GM12891 (cell line): ENCODE measurements around the gene PTPN4.

ENCODE experiments used
- DNase-seq: peaks from one replicate; pipeline ENCODE4 v3.0.0; 2011; ENCODE audit warnings: low spot score; ENCODE audit not compliant: insufficient read length
- FAIRE-seq: peaks from 2 replicates; lab custom pipeline; 2011; peaks lifted over from hg19 to GRCh38; lab: Jason Lieb, UNC
- PAX5 ChIP-seq: IDR thresholded peaks from 2 replicates; pipeline ENCODE4 v1.6.1; 2011; ENCODE audit warnings: low read length, moderate library complexity, mild to moderate bottlenecking; ENCODE audit not compliant: insufficient read depth, severe bottlenecking
- POLR2A ChIP-seq: IDR thresholded peaks from 2 replicates; pipeline ENCODE4 v1.6.1; 2011; ENCODE audit warnings: low read depth, low read length, control low read depth
- POLR2AphosphoS5 ChIP-seq: IDR thresholded peaks from 2 replicates; pipeline ENCODE4 v1.6.1; 2011; ENCODE audit warnings: low read depth, low read length, control low read depth
- POU2F2 ChIP-seq: IDR thresholded peaks from 2 replicates; pipeline ENCODE4 v1.6.1; 2011; ENCODE audit warnings: low read depth, mild to moderate bottlenecking, control low read depth, low read length, moderate library complexity
- SPI1 ChIP-seq: IDR thresholded peaks from 2 replicates; pipeline ENCODE4 v1.6.1; 2011; ENCODE audit warnings: low read depth, low read length, control low read depth
- TAF1 ChIP-seq: IDR thresholded peaks from 2 replicates; pipeline ENCODE4 v1.6.1; 2011; ENCODE audit warnings: low read depth, low read length, control low read depth

The PTPN4 gene

DNA sequence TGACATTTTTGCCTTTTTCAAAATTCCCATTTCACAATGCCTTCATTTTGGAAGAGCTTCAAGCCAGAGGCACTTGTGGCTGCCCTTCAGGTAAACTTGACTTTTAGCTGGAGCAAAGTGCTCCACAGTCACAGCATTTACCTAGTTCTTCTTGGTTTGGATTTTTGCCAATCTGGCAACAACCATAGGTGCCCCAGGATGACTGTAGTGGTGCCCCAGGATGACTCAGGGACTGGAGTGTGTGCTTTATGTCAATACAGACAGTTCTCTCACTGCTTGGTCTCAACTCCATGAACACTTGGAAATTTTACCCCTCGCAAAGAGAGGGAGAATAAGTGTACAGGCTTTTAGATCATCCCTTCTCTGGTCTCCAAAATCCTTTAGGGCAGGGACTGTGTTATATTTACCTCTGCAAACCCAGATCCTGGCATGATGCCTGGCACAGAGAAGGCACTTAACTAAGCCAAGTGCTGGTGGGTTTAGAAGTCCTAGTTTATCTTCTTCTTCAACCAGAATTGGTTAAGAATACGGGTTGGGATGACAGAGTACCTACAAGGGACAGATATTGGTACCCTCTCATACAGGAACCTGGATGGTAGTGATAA lies 15.3 kb upstream of the PTPN4 start:
- TF ChIP-seq SPI1 (no peak), TAF1 (no peak), PAX5 (no peak), POLR2AphosphoS5 (no peak), POLR2A (no peak), POU2F2 (no peak)
- DNase-seq (no peak), FAIRE-seq (no peak)

GRCh38 chr2:119745566-119745965 lies 14.2 kb upstream of the PTPN4 start:
- TF ChIP-seq POU2F2 (no peak), SPI1 (no peak), POLR2AphosphoS5 (no peak), POLR2A (no peak), PAX5 (no peak), TAF1 (no peak)
- no peak for FAIRE-seq
- no peak for DNase-seq

GRCh38 chr2:119746836-119747686 lies 12.7 kb upstream of the PTPN4 start:
- no peak for FAIRE-seq
- no peak for DNase-seq
- TF ChIP-seq POU2F2, result no peak

- no peak for TF ChIP-seq PAX5
- TF ChIP-seq POU2F2, result no peak
- TF ChIP-seq POLR2AphosphoS5, result no peak
- no peak for TF ChIP-seq SPI1
- TF ChIP-seq TAF1, result no peak
- no peak for TF ChIP-seq POLR2A
- no peak for DNase-seq
- no peak for FAIRE-seq
These were observed 11.6 kb upstream of the PTPN4 start for GRCh38 chr2:119748135-119748534.

- FAIRE-seq (no peak), DNase-seq (no peak)
- no peak for TF ChIP-seq SPI1
- TF ChIP-seq POLR2AphosphoS5, result no peak
- TF ChIP-seq POLR2A, result no peak
- no peak for TF ChIP-seq POU2F2
- no peak for TF ChIP-seq PAX5
- no peak for TF ChIP-seq TAF1
These were observed 10.2 kb upstream of the PTPN4 start for GRCh38 chr2:119749477-119750012.

- TF ChIP-seq POLR2A, result no peak
- no peak for TF ChIP-seq TAF1
- no peak for TF ChIP-seq POLR2AphosphoS5
- FAIRE-seq, result no peak
These were observed 8.0 kb upstream of the PTPN4 start for GRCh38 chr2:119751706-119752105.

GRCh38 chr2:119753041-119753929 lies 6.4 kb upstream of the PTPN4 start:
- TF ChIP-seq POLR2AphosphoS5, result no peak
- FAIRE-seq, result peak; percentile 71
- DNase-seq, result no peak

More at GRCh38 chr2:119751706-119752105, 8.0 kb upstream of the PTPN4 start:
- no peak for DNase-seq

DNA sequence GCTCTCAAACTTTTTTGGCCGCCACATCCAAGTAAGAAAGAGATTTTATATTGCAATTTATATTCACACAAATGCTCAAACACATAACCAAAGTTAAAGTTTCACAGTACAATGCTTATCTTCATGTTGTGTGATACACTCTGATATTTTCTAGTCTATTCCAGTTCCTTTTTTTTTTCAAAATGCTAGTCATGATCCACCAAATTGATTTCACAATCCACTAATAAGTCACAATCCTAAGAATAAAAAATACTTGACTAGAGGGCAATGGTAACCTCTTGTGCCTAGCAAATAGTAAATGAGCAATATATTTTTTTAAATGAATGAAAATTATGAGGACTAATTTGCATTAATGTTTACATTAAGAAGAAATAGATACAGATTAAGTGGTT lies 5.8 kb upstream of the PTPN4 start:
- FAIRE-seq, result no peak
- TF ChIP-seq SPI1 (no peak), POLR2AphosphoS5 (no peak), PAX5 (no peak), TAF1 (no peak), POLR2A (no peak), POU2F2 (no peak)
- DNase-seq, result no peak

DNA sequence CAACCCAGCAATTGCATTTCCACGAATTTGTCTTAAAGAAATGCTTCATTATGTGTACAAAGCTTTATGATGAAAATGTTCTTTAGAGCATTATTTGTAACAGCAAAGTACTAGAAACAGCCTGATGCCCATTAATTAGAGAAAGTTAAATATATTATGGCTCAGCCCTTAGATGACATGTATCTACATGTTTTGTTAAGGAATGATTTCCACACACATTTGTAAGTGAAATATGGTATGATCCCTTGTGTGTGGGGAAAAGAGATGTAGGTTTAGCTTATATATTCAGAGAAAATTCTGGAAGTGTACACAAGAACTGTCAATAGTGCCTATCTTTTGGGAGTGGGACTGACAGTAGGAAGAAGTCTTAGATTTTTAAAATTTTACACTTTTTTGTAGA lies 3.8 kb upstream of the PTPN4 start:
- TF ChIP-seq TAF1 (no peak), SPI1 (no peak), POLR2A (no peak), POLR2AphosphoS5 (no peak), PAX5 (no peak), POU2F2 (no peak)
- FAIRE-seq, result no peak
- no peak for DNase-seq
